ENCODE data around the gene VDR. TPM values are rescaled to one million over a fixed set of nuclear protein-coding genes. Genes with fewer than 3 reads are reported as not detected.
A peak's percentile ranks its signal among the peaks of the same experiment; 100 is the strongest.

VDR gene
- total RNA-seq, 1 donor from 2014 or later = 4.6 TPM

- Mint-ChIP-seq H3K9me3 (ENCODE audit: low read depth) (no peaks in the 10 kb centered on the region), H3K4me1 (ENCODE audit: low read depth) (peaks cover 53% of the 10 kb centered on the region), H3K27ac (ENCODE audit: unreplicated experiment) (peak overlapping the region; percentile 47), H3K4me3 (ENCODE audit: unreplicated experiment) (no peak overlapping the region), H3K27me3 (ENCODE audit: low read depth) (no peaks in the 10 kb centered on the region), H3K36me3 (ENCODE audit: low read depth) (peaks cover 1% of the 10 kb centered on the region)
- no peak for DNase-seq (ENCODE audit: low spot score)
- TF ChIP-seq CTCF (IDR thresholded peaks at IDR 0.05) = no peak
Measured at GRCh38 chr12:47800582-47800981, 104.2 kb downstream of the VDR start.

GRCh38 chr12:47799357-47799955, 105.3 kb downstream of the VDR start:
- H3K27me3 Mint-ChIP-seq (ENCODE audit: low read depth) = no peaks in the 10 kb centered on the region
- peaks cover 6% of the 10 kb centered on the region for H3K36me3 Mint-ChIP-seq (ENCODE audit: low read depth)

GRCh38 chr12:47798382-47798948, 106.3 kb downstream of the VDR start:
- Mint-ChIP-seq H3K9me3 (ENCODE audit: low read depth) (no peaks in the 10 kb centered on the region), H3K27me3 (ENCODE audit: low read depth) (no peaks in the 10 kb centered on the region), H3K4me1 (ENCODE audit: low read depth) (peaks cover 33% of the 10 kb centered on the region), H3K36me3 (ENCODE audit: low read depth) (peaks cover 9% of the 10 kb centered on the region), H3K4me3 (ENCODE audit: unreplicated experiment) (no peak overlapping the region), H3K27ac (ENCODE audit: unreplicated experiment) (no peak overlapping the region)
- DNase-seq (ENCODE audit: low spot score) = no peak
- TF ChIP-seq CTCF (IDR thresholded peaks at IDR 0.05) = no peak

More at GRCh38 chr12:47799357-47799955, 105.3 kb downstream of the VDR start:
- H3K27ac Mint-ChIP-seq (ENCODE audit: unreplicated experiment) = no peak overlapping the region
- TF ChIP-seq CTCF (IDR thresholded peaks at IDR 0.05) = no peak
- DNase-seq (ENCODE audit: low spot score) = no peak
- peaks cover 41% of the 10 kb centered on the region for H3K4me1 Mint-ChIP-seq (ENCODE audit: low read depth)
- no peak overlapping the region for H3K4me3 Mint-ChIP-seq (ENCODE audit: unreplicated experiment)
- H3K9me3 Mint-ChIP-seq (ENCODE audit: low read depth) = no peaks in the 10 kb centered on the region

- no peak overlapping the region for H3K4me3 Mint-ChIP-seq (ENCODE audit: unreplicated experiment)
- H3K4me1 Mint-ChIP-seq (ENCODE audit: low read depth) = peaks cover 28% of the 10 kb centered on the region
- no peaks in the 10 kb centered on the region for H3K27me3 Mint-ChIP-seq (ENCODE audit: low read depth)
- H3K27ac Mint-ChIP-seq (ENCODE audit: unreplicated experiment) = peak overlapping the region; percentile 59
- no peak for DNase-seq (ENCODE audit: low spot score)
- H3K36me3 Mint-ChIP-seq (ENCODE audit: low read depth) = peaks cover 12% of the 10 kb centered on the region
- peak; percentile 59 for TF ChIP-seq CTCF (IDR thresholded peaks at IDR 0.05)
- no peaks in the 10 kb centered on the region for H3K9me3 Mint-ChIP-seq (ENCODE audit: low read depth)
Measured at GRCh38 chr12:47797441-47797840, 107.4 kb downstream of the VDR start.

GRCh38 chr12:47795814-47796411, 108.9 kb downstream of the VDR start:
- H3K27me3 Mint-ChIP-seq (ENCODE audit: low read depth) = no peaks in the 10 kb centered on the region
- H3K36me3 Mint-ChIP-seq (ENCODE audit: low read depth) = peaks cover 15% of the 10 kb centered on the region
- H3K27ac Mint-ChIP-seq (ENCODE audit: unreplicated experiment) = no peak overlapping the region
- no peak for DNase-seq (ENCODE audit: low spot score)
- TF ChIP-seq CTCF (IDR thresholded peaks at IDR 0.05) = no peak
- H3K4me1 Mint-ChIP-seq (ENCODE audit: low read depth) = peaks cover 14% of the 10 kb centered on the region
- no peak overlapping the region for H3K4me3 Mint-ChIP-seq (ENCODE audit: unreplicated experiment)
- H3K9me3 Mint-ChIP-seq (ENCODE audit: low read depth) = no peaks in the 10 kb centered on the region
